Naive thymus-derived CD8-positive, alpha-beta T cell (primary cell): Measurements from ENCODE around the gene RALGAPA2. TPM values are rescaled to one million over a fixed set of nuclear protein-coding genes. Genes with fewer than 3 reads are reported as not detected.

Experiments
- ATAC-seq, 2 donors: fragments of 150-1000 bp; cut with Tn5 transposase in 1 of 2; sonication (Bioruptor Pico), chemical (Tn5 transposase) in 1 of 2; 1 replicate in 1 of 2; 2 replicates in 1 of 2; pipeline ENCODE4 v1.10.0; 2021; ENCODE audit warnings: mild to moderate bottlenecking in 2 of 2, moderate library complexity in 2 of 2
- POLR2A ChIA-PET: fragments of 350-600 bp; sonication (Branson Sonifier 250); formaldehyde crosslinking; loops from one replicate; lab custom pipeline; 2021; ENCODE audit warnings: antibody characterized with exemption; lab: Charles Lee
- DNase-seq, 10 donors: peaks; one replicate each; pipeline versions ENCODE4 v3.0.0 to v3.0.0-alpha.2; 2020 to 2022
- H3K27ac Mint-ChIP-seq, 10 donors: one replicate each; pipeline ENCODE4 v1.8.0; 2020 to 2022; ENCODE audit warnings: mild to moderate bottlenecking in 10 of 10, mixed read lengths in 10 of 10, moderate library complexity in 4 of 10, inconsistent platforms in 1 of 10
- H3K27me3 Mint-ChIP-seq, 5 donors: one replicate each; pipeline ENCODE4 v1.8.0; 2021 to 2022; ENCODE audit warnings: mixed read lengths in 5 of 5
- H3K36me3 Mint-ChIP-seq, 3 donors: one replicate each; pipeline ENCODE4 v1.8.0; 2020 to 2022; ENCODE audit warnings: mixed read lengths in 3 of 3, mild to moderate bottlenecking in 2 of 3, inconsistent platforms in 1 of 3
- H3K4me1 Mint-ChIP-seq, 4 donors: one replicate each; pipeline ENCODE4 v1.8.0; 2021 to 2022; ENCODE audit warnings: mixed read lengths in 4 of 4
- H3K4me3 Mint-ChIP-seq, 10 donors: one replicate each; pipeline ENCODE4 v1.8.0; 2020 to 2022; ENCODE audit warnings: mild to moderate bottlenecking in 10 of 10, mixed read lengths in 10 of 10, moderate library complexity in 6 of 10, inconsistent platforms in 1 of 10
- H3K9me3 Mint-ChIP-seq, 9 donors: one replicate each; pipeline ENCODE4 v1.8.0; 2020 to 2022; ENCODE audit warnings: mixed read lengths in 9 of 9, mild to moderate bottlenecking in 3 of 9, inconsistent platforms in 1 of 9, moderate library complexity in 1 of 9
- polyA plus RNA-seq, 3 donors: library from polyadenylated mRNA; unstranded; fragments of 300-500 nt; fragmentation: Illumina TruSeq; gene quantifications; one replicate each; pipeline ENCODE4 v1.2.3, GENCODE V29; 2021
- total RNA-seq, 8 experiments: library from RNA in 2 of 8; stranded (reverse) in 2 of 8; gene quantifications; one replicate each; pipeline ENCODE4 v1.2.3 and lab custom pipeline; 2021 to 2026

RALGAPA2 gene
- total and polyA plus RNA-seq, 5 experiments from 2014 or later: 4.5 to 32.0 (median 6.8) TPM

DNA sequence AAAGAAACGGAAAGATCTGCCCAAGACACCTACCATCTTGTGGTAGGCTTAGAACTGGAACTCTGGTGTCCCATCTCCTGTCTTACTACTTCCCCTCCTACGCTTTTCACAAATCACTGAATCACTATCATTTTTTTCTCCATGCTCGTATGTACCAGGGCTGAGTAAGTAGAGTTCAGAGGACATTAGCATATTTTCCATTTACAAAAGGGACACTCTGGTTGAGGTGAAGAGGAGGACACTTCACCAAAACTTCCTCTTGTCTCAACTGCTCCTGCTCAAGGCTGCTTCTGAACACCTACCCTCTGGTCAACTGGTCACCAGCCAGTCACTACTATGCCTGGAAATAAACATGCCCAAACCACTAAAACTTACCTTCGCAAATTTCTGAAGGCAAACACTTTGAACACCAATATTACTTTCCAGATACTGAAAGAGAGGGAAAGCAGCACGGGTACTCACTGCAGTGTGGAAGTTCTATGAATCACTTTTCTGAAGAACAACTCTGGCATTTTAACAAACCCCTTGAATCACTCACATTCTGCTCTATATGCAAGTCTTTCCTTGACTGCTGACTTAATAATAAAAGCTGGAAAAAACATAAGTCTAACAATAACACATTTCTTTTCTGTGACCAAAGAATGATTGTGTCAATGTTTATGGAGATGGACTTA is 221.2 kb downstream of the RALGAPA2 start:
- Mint-ChIP-seq H3K4me3 (no peak overlapping the region), H3K36me3 (peaks cover 41 to 91% (median 62%) of the 10 kb centered on the region in 3 donors), H3K4me1 (peaks cover 0 to 3% (median 0%) of the 10 kb centered on the region in 4 donors), H3K9me3 (no peaks in the 10 kb centered on the region), H3K27me3 (no peaks in the 10 kb centered on the region), H3K27ac (no peak overlapping the region)
- DNase-seq (no peak), ATAC-seq (no peak)
- POLR2A ChIA-PET: no interaction called here

DNA sequence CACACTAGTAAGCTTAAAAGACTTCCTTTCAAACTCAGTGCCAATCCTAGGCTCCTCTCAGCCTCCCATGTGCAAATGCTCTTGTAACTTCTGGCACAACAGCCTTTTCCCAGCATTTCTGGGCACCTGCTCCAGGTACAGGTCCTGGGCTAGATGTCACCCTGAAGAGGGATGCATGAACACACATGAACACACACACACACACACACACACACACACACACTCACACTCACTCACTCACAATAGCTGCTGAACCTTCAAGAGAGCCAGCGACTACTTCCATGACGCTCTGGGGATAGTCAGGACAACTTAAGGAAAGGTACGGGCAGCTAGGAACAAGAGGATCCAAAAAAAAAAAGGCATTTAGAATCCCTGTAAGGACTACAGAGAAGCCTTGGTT is 221.8 kb downstream of the RALGAPA2 start:
- no peaks in the 10 kb centered on the region for H3K27me3 Mint-ChIP-seq

DNA sequence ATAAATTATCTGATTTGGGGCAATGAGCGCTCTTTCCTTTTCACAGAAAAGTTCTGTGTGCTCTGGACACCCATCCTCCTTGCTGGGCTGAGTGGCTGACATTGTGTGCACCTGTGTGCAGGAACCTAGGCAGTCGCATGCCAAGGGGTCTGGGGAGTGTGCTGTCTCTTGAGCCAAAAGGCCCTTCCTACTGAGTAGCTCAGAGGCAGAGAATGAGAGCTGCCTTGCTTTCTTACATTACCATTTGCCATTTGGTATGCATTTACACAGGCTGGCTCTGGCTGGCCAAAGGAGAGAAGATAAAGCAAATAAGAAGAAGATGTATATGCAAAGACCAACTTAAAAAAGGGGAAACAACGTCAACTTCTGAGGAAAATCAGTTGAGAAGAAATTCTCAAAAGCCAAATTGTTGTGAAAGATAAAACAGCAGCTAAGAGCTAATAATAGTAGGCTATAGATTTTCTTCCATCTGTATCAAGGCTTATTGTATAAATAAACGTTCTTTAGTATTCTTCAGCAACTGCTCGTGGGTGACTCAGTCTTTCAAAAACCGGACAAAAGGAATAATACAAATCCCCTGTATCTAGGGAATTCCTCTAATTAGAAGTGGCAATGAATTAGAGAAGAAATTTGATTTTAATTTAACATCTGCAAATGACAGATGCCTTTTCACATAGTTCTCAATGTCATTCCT is 222.6 kb downstream of the RALGAPA2 start:
- DNase-seq (no peak), ATAC-seq (no peak)
- Mint-ChIP-seq H3K9me3 (no peaks in the 10 kb centered on the region), H3K36me3 (peaks cover 41 to 82% (median 52%) of the 10 kb centered on the region in 3 donors), H3K27me3 (no peaks in the 10 kb centered on the region), H3K4me1 (peaks cover 0 to 3% (median 0%) of the 10 kb centered on the region in 4 donors), H3K27ac (no peak overlapping the region), H3K4me3 (no peak overlapping the region)
- POLR2A ChIA-PET: no interaction called here

More for the DNA sequence above, 221.8 kb downstream of the RALGAPA2 start:
- H3K36me3 Mint-ChIP-seq: peaks cover 41 to 87% (median 57%) of the 10 kb centered on the region in 3 donors
- POLR2A ChIA-PET: no interaction called here
- no peak overlapping the region for H3K27ac Mint-ChIP-seq
- H3K9me3 Mint-ChIP-seq: no peaks in the 10 kb centered on the region
- ATAC-seq (no peak), DNase-seq (no peak)
- H3K4me3 Mint-ChIP-seq: no peak overlapping the region
- H3K4me1 Mint-ChIP-seq: peaks cover 0 to 3% (median 0%) of the 10 kb centered on the region in 4 donors

DNA sequence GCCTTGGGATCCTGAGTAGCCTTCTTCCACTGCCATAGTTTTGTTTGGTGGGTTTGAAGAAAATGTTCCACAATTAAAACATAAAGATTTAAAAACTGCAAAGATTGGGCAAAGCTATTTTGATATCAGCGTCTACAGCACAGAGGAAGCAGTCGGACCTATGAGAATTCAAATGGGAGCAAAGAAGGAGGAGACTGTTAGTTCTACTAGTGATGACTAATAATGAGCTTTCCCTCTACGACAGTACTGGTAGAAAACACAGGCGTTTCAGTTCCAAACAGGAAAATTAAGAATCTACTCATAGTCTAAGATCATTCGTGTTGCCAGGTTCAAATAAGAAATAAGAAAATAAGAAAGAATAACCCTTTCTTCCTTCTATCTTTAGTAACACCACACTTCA is 223.4 kb downstream of the RALGAPA2 start:
- H3K36me3 Mint-ChIP-seq: peaks cover 41 to 76% (median 47%) of the 10 kb centered on the region in 3 donors
- no peak for DNase-seq

DNA sequence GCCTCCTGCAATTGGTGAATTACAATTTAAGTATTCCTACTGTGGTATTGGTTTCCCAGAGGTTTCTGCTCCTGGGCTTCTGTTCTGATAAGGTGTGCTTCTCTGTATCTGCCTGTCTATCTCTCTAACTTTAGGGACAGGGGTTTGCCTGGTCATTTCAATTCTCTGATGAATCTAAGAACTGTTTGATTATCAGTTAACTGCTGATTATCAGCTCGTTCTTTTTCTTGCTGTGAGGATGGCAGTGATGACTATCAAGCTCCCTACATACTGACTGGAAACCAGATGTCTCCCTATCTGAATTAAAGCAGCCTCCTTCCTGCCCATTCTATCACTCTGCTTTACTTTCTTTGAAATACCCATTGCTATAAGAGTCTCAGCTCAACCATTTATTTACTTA is 224.1 kb downstream of the RALGAPA2 start:
- DNase-seq: no peak
- no peak for ATAC-seq
- Mint-ChIP-seq H3K27ac (no peak overlapping the region), H3K27me3 (no peaks in the 10 kb centered on the region), H3K36me3 (peaks cover 41 to 75% (median 49%) of the 10 kb centered on the region in 3 donors), H3K4me1 (peaks cover 0 to 3% (median 0%) of the 10 kb centered on the region in 4 donors), H3K4me3 (no peak overlapping the region), H3K9me3 (no peaks in the 10 kb centered on the region)
- POLR2A ChIA-PET: no interaction called here

More for the DNA sequence above, 223.4 kb downstream of the RALGAPA2 start:
- ATAC-seq: no peak
- Mint-ChIP-seq H3K9me3 (no peaks in the 10 kb centered on the region), H3K27me3 (no peaks in the 10 kb centered on the region), H3K27ac (no peak overlapping the region), H3K4me3 (no peak overlapping the region), H3K4me1 (peaks cover 0 to 3% (median 0%) of the 10 kb centered on the region in 4 donors)
- POLR2A ChIA-PET: no interaction called here

DNA sequence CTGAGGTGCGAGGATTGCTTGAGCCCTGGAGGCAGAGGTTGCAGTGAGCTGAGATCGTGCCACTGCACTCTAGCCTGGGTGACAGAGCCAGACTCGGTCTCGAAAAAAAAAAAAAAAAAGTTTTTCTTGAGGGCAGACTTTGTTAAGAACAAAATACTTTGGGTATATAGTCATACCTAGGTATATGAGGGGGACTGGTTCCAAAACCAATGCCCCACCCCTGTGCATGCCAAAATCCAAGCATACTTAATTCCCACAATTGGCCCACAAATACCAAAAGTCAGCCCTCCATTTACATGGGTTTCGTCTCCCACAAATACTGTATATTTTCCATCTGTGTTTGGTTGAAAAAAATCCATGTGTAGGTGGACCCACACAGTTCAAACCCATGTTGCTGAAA is 224.6 kb downstream of the RALGAPA2 start:
- H3K27ac Mint-ChIP-seq: no peak overlapping the region
- DNase-seq (no peak), ATAC-seq (no peak)
- H3K4me3 Mint-ChIP-seq: no peak overlapping the region
- peaks cover 0 to 3% (median 0%) of the 10 kb centered on the region in 4 donors for H3K4me1 Mint-ChIP-seq
- H3K27me3 Mint-ChIP-seq: no peaks in the 10 kb centered on the region
- H3K36me3 Mint-ChIP-seq: peaks cover 41 to 76% (median 50%) of the 10 kb centered on the region in 3 donors
- POLR2A ChIA-PET: no interaction called here
- no peaks in the 10 kb centered on the region for H3K9me3 Mint-ChIP-seq

DNA sequence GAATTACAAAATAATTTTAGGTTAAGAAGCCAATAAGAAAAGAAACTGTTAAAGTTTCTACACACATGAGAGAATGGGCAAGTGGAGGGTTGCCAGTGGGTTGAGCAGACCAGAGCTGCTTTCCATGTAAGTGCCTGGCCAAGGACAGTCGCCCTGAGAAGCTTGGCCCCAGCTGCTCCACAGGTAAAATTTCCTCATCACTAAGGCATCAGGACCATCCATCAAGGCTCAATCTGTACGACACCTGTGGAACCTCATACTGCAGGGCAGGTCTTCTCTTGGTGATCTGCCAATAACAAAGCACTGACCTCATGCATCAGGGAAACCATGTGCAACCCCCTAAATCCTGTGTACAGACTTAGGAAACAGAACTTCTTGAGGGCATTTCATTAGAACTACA is 229.1 kb downstream of the RALGAPA2 start:
- no peak for DNase-seq
- no peak overlapping the region for H3K4me3 Mint-ChIP-seq
- H3K36me3 Mint-ChIP-seq: peaks cover 13 to 62% (median 32%) of the 10 kb centered on the region in 3 donors
- H3K4me1 Mint-ChIP-seq: no peaks in the 10 kb centered on the region
- H3K27ac Mint-ChIP-seq: no peak overlapping the region
- no peaks in the 10 kb centered on the region for H3K9me3 Mint-ChIP-seq
- POLR2A ChIA-PET: no interaction called here
- no peak for ATAC-seq
- no peaks in the 10 kb centered on the region for H3K27me3 Mint-ChIP-seq

DNA sequence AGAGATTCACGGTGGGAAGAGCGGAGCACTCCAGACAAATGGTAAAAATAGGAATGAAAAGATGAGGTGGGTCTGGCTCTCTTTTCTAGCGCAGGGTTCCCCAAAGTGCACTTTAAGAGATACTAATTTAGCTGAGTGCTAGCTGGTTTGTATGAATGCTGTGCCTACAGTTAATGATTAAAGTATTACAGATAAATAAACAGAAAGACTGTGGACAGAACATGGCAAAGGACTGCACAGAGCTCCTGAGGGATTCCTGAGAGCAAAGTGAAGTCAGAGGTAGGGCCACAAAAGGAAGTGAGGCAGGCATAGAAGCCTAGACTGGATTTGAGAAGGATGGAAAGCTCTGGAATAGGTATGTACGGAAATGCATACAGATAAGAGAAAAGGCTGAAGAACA is 230.0 kb downstream of the RALGAPA2 start:
- Mint-ChIP-seq H3K4me1 (no peaks in the 10 kb centered on the region), H3K4me3 (no peak overlapping the region), H3K27ac (no peak overlapping the region), H3K36me3 (peaks cover 12 to 61% (median 32%) of the 10 kb centered on the region in 3 donors), H3K9me3 (no peaks in the 10 kb centered on the region), H3K27me3 (no peaks in the 10 kb centered on the region)
- POLR2A ChIA-PET: no interaction called here
- ATAC-seq (no peak), DNase-seq (no peak)

DNA sequence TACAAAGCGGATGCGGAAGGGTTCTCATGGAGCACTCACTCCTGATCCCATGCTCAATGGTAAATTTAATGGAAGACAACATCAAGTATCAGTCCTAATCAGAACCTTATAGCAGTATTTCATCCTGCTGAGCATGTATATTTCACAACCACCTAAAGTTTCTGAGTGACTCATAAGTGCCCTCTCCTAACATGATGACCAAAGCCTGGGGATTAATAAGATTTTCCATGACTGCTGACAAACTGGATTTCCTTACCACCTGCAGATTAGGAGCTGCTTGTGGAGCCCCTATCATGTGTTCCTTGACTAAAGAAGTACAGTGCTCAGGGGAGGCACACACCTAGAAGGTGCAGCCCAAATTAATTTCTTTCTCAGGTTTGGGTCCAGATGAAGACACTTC is 231.8 kb downstream of the RALGAPA2 start:
- DNase-seq (no peak), ATAC-seq (no peak)
- H3K4me1 Mint-ChIP-seq: no peaks in the 10 kb centered on the region
- POLR2A ChIA-PET: no interaction called here
- H3K36me3 Mint-ChIP-seq: peaks cover 0 to 52% (median 30%) of the 10 kb centered on the region in 3 donors
- peak overlapping the region in 2 of 10 donors; percentile 22 to 23 for H3K27ac Mint-ChIP-seq
- no peaks in the 10 kb centered on the region for H3K9me3 Mint-ChIP-seq
- no peaks in the 10 kb centered on the region for H3K27me3 Mint-ChIP-seq
- H3K4me3 Mint-ChIP-seq: no peak overlapping the region

DNA sequence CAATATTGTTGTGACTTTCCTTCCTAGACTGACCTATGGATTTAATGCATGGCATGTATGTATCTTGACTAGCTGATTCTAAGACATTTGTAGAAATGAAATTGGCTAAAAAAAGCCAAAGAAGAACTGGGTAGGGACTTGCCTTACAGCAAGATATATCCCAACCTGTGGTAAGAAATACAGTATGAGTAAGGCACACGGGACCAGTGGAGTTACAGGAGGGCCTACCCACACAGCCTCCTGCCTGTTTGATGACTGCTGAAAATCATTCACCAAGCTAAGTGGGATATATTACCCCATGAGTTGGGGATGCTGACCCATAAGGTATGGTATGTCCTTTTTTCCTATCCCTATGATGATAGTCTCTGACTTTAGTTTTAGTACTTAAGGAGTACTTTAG is 232.3 kb downstream of the RALGAPA2 start:
- ATAC-seq: no peak
- H3K9me3 Mint-ChIP-seq: no peaks in the 10 kb centered on the region
- peak overlapping the region in 2 of 10 donors; percentile 23 to 36 for H3K27ac Mint-ChIP-seq

DNA sequence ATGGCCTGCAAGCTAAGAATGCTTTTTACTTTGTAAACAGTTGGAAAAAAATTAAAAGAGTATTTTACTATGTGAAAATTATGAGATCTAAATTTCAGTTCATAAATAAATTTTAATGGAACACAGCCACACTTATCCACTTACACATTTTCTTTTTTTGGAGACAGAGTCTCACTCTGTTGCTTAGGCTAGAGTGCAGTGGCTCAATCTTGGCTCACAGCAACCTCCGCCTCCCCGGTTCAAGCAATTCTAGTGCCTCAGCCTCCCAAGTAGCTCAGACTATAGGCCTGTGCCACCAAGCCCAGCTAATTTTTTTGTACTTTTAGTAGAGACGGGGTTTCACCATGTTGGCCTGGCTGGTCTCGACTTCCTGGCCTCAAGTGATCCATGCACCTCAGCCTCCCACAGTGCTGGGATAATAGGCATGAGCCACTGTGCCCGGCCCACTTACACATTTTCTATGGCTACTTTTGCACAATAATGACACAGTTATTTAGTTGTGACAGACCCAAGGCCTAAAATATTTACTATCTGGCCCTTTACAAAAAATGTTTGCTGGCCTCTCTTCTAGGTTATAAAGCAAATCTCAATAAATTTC is 234.9 kb downstream of the RALGAPA2 start:
- peaks cover 0 to 58% (median 41%) of the 10 kb centered on the region in 3 donors for H3K36me3 Mint-ChIP-seq
- no peaks in the 10 kb centered on the region for H3K4me1 Mint-ChIP-seq
- DNase-seq (no peak), ATAC-seq (no peak)
- H3K4me3 Mint-ChIP-seq: no peak overlapping the region
- H3K27me3 Mint-ChIP-seq: no peaks in the 10 kb centered on the region
- no peak overlapping the region for H3K27ac Mint-ChIP-seq
- POLR2A ChIA-PET: no interaction called here
- H3K9me3 Mint-ChIP-seq: no peaks in the 10 kb centered on the region

More for the DNA sequence above, 232.3 kb downstream of the RALGAPA2 start:
- Mint-ChIP-seq H3K4me3 (no peak overlapping the region), H3K36me3 (peaks cover 0 to 51% (median 34%) of the 10 kb centered on the region in 3 donors), H3K4me1 (no peaks in the 10 kb centered on the region), H3K27me3 (no peaks in the 10 kb centered on the region)
- no peak for DNase-seq
- POLR2A ChIA-PET: no interaction called here

DNA sequence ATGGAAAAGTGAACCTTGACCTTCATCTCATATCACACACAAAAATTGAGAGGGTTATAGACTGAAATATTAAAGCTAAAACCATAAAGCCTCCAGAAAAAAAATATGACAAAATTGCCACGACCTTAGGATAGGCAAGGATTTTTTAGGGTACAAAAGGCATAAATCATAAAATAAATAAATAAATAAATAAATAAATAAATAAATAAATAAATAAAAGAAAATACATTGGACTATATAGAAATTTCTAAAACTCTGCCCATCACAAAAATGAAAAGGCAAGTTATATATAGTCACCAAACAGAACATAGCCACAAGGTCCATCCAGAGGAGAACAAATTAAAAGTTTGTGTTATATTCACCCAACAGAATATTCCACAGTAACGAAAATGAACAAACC is 235.9 kb downstream of the RALGAPA2 start:
- no peaks in the 10 kb centered on the region for H3K27me3 Mint-ChIP-seq
- no peak for ATAC-seq
- no peak overlapping the region for H3K27ac Mint-ChIP-seq
- POLR2A ChIA-PET: no interaction called here
- DNase-seq: no peak
- no peak overlapping the region for H3K4me3 Mint-ChIP-seq
- no peaks in the 10 kb centered on the region for H3K9me3 Mint-ChIP-seq
- H3K4me1 Mint-ChIP-seq: peaks cover 0 to 2% (median 0%) of the 10 kb centered on the region in 4 donors
- peaks cover 0 to 59% (median 43%) of the 10 kb centered on the region in 3 donors for H3K36me3 Mint-ChIP-seq

DNA sequence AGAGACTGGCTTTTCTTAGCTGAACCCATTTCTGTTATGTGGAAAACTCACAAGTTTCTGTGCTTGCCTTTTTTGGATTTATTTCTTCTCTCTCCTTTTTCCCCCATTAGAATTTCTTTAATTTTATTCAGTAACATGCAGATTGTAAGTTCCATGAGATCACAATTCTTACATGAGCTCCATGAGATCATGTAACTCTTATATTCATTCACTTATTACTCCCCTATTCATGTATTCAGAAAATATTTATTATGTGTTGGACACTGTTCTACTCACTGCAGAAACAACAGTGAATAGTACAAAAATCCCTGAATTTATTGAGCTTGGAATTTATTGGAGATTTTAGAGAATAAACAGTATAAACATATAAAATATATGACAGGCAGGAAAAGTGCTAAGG is 238.8 kb downstream of the RALGAPA2 start:
- Mint-ChIP-seq H3K27ac (peak overlapping the region in 1 of 10 donors; percentile 22), H3K4me1 (peaks cover 0 to 2% (median under 1%) of the 10 kb centered on the region in 4 donors), H3K9me3 (no peaks in the 10 kb centered on the region), H3K27me3 (no peaks in the 10 kb centered on the region), H3K36me3 (peaks cover under 1 to 62% (median 47%) of the 10 kb centered on the region in 3 donors), H3K4me3 (no peak overlapping the region)
- ATAC-seq: no peak
- POLR2A ChIA-PET: no interaction called here
- no peak for DNase-seq
